Measurements from ENCODE around the gene WFIKKN1.

Gene WFIKKN1

DNA sequence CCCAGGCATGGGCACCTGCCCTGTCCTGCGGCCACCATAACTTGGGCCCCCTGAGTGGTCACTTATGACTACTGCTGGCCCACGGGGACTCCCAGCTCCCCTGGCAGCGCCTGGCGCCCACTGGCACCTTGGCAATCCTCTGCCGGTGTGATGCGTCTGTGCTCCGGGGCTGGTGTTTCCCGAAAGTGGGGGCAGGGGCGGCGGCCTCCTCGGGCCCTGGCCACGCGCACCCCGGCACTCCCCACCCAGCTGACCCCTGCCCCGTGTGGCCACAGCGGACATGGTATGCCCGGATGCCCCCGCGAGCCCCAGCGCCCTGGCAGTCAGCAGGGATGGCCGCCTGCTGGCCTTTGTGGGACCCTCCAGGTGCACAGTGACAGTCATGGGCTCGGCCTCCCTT is 26.7 kb downstream of the WFIKKN1 start:
- DNase-seq (ENCODE audit: low read depth) = no peak

DNA sequence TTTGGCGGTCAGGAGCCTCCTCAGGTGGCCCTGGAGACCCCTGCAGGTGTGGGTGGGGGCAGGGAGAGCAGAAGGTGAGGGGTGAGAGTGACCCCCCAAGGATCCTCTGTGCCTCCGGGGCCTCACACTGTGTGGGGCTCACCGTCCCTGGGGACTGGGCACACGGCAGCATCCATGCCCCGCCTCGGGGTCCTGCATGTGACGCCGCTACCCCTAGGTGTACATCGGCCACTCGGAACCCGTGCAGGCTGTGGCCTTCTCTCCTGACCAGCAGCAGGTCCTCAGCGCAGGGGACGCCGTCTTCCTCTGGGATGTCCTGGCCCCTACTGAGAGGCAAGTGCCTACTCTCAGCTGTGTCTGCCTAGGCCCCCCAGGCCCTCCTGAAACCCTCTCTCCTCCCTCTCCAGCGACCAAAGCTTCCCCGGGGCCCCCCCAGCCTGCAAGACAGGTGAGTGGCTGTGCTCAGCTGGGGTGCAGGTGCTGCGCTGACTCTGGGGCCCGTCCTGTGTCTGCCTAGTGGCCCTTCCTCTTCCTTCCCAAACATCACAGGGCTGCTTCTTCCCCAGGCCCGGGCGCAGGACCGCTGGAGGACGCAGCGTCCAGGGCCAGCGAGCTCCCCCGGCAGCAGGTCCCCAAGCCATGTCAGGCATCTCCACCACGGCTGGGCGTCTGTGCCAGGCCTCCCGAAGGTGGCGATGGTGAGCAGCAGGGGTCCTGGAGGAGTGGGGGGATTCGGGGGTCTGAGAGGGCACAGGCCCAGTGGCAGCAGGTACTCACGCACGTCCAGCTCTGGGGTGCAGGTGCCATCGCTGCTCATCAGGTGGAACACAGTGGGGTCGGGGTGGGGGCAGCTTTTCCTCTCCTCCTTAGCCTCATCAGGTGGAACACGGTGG is 28.1 kb downstream of the WFIKKN1 start:
- no peak for DNase-seq (ENCODE audit: low read depth)

DNA sequence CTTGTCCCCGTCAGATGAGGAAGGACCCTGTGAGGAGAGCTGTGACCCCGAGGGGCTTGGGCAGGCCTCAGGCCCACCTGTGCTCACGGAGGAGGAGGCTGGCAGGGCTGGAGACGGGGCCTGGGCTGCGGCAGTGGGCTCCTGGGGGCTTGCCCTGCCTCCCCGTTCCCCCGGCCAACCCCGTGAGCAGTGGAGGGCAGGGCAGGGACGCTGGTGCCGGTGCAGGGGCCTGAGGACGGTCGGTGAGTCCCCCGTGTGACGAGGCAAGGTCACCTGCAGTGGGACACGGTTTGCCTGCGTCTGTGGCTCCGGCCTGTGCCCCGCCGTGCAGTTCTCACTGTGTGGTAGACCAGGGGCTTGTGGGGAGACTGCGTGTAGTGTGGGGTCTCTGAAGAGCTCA is 28.8 kb downstream of the WFIKKN1 start:
- no peak for DNase-seq (ENCODE audit: low read depth)

DNA sequence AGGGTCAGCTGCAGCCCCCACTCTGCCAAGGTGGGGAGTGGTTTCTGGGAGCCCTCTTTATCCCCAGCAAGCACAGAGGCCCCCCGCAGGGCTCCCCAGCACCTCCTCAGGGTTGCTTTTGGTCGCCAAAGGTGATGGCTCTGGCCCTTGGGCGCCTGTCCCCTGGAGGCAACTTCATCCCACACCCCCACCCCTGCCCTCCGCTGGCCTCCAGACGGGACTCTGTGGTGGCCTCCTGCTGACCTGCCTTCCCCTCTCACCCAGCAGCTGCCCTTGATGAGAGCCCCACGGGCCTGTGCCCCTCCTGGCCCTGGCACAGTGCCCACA is 29.3 kb downstream of the WFIKKN1 start:
- no peak for DNase-seq (ENCODE audit: low read depth)

DNA sequence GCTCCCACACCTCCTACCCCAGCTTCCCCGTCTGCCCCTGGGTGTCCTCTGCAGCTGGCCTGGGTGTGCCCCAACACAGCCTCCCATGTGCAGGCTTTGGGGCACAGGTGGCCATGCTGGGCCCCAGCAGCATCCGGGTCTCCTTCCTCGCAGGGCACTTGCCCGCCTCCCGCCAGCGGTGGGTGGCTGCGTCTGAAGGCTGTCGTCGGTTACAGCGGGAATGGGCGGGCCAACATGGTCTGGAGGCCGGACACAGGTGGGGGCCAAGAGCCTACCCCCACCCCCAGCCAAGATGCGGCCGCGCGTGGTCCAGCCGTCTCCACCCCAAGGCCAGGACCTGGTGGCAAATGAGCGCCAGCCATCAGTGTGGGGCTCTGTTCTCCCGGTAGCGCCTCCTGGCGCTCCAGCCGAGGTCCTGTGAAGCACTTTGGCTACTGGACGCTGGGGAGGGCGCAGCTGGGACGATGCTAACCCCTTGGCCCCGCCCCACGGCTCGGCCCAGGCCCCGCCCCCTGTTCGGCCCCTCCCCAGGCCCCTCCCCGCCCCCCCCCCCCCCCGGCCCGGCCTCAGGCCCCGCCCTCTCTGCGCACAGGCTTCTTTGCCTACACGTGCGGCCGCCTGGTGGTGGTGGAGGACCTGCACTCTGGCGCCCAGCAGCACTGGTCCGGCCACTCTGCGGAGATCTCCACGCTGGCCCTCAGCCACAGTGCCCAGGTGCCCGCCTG is 29.8 kb downstream of the WFIKKN1 start:
- DNase-seq (ENCODE audit: low read depth) = peak; percentile 82

DNA sequence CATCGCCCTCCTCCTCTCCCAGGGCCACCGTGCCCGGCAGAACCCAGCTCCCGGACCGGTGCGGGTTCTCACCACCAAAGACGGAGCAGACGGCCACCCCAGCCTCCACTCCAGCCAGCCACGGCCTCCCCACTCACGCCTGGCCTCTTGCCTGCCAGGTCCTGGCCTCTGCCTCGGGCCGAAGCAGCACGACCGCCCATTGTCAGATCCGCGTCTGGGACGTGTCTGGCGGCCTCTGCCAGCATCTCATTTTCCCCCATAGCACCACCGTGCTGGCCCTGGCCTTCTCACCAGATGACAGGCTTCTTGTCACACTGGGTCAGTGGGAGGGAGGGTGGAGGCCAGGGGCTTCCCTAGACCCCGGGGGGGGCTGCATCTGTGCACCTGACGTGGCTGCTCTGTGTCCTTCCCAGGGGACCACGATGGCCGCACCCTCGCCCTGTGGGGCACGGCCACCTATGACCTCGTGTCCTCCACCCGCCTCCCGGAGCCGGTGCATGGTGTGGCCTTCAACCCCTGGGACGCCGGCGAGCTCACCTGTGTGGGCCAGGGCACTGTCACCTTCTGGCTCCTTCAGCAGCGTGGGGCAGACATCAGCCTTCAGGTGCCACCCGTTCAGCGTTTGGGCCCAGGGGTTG is 30.5 kb downstream of the WFIKKN1 start:
- no peak for DNase-seq (ENCODE audit: low read depth)

DNA sequence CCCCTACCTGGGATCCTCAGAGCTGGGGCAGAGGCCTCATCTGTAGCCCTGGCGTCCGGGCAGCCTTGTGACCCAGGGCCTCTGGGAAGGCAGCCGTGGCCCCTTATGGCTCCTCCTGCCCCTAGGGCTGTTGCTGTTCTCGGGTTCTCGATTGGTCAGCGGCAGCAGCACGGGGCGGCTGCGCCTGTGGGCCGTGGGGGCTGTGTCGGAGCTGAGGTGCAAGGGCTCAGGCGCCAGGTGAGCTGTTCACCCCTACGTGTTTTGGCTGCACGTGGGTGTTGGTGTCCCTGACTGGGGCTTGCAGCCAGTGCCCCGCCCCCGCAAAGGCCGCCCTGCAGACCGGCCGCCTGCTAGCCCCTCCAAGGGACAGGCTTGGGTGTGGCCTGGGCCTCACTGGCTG is 31.3 kb downstream of the WFIKKN1 start:
- no peak for DNase-seq (ENCODE audit: low read depth)

DNA sequence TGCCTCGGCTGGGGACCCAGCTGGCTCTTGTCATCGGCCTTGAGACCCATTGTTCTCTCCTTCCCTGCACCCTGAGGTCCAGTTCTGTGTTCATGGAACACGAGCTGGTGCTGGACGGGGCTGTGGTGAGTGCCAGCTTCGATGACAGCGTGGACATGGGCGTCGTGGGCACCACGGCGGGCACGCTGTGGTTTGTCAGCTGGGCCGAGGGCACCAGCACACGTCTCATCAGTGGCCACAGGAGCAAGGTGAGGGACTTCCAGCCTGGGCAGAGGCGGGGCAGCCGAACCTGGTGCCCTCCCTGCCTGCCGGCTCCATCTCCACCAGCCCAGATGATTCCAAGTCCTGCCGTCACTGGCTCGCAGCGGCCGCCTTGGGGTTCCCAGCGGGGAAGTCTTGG is 31.8 kb downstream of the WFIKKN1 start:
- DNase-seq (ENCODE audit: low read depth) = no peak

DNA sequence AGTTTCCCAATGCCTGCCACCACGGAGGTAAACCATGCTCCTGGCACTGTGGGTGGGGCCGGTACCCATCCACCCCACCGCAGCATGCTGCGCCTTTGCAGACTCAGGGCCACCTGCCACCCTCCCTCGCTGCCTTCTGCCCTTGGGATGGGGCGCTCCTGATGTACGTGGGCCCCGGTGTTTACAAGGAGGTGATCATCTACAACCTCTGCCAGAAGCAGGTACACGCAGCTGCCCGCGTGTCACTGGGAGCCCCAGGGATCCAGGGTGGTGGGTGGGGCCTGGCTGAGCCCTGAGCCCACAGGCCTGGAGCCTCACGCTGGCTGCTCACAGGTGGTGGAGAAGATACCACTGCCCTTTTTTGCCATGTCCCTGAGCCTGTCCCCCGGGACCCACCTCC is 35.8 kb downstream of the WFIKKN1 start:
- no peak for DNase-seq (ENCODE audit: low read depth)

DNA sequence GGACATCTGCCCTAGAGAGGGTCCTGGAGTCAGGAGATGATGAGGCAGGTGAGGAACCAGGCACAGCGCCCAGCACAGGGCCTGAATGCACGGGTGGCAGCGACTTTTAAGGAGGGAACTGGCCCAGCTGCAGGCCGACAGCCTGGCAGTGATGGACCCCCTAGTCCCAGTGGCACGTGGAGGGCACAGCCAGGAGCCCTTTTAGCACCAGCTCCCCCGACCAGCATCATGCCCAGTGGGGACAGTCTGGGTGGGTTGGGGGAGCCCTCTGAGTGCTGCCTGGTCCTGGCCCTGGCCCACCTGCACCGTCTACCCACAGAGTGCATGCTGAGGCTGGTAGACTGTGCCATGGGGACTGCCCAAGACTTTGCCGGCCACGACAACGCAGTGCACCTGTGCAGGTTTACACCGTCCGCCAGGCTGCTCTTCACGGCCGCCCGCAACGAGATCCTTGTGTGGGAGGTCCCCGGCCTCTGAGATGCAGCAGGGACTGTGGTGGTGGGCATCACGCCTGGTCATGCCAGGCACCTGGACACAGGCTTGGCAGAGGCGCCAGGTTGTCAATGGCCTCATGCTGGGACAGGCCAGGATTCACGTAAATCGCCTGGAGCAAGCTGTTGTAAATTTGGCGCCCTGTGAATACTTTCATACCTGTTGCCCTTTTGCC is 36.5 kb downstream of the WFIKKN1 start:
- DNase-seq (ENCODE audit: low read depth) = no peak

DNA sequence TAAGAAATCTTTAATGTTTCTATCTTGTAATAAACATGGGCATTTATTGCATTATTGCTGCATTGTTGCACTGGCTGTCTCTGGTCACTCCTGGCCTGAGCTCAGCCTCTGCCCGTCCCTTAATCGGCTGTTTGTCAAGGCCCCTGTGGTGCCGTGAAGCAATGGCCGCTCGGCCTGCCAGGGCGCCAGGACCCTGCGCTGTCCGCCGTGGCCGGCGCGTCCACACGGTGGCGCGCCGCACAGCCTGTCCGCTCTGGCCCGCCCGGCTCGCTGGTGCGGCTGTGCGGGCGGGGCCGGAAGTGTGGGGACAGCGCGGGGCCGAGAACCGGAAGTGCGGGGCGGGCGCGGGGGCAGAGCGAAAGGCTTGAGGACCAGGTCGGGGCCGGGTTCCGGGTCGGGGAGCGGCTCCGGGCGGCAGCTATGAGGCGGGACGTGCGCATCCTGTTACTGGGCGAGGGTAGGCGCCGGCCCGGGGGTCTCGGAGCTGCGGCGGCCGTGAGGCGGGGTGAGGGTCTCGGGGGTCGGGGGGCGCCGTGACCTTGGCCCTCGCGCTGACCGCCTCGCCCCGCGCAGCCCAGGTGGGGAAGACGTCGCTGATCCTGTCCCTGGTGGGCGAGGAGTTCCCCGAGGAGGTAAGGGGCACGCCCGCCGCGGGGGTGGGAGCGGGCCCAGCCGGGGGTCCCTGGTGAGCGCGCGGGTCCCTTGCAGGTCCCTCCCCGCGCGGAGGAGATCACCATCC is 37.2 kb downstream of the WFIKKN1 start, which contains the start of gene RHOT2:
TSS of gene RHOT2 (plus strand) at position 353 of the 739 bp plus-strand sequence. CDS start at position 421, 68 bp downstream.
- peak; percentile 89 for DNase-seq (ENCODE audit: low read depth)

DNA sequence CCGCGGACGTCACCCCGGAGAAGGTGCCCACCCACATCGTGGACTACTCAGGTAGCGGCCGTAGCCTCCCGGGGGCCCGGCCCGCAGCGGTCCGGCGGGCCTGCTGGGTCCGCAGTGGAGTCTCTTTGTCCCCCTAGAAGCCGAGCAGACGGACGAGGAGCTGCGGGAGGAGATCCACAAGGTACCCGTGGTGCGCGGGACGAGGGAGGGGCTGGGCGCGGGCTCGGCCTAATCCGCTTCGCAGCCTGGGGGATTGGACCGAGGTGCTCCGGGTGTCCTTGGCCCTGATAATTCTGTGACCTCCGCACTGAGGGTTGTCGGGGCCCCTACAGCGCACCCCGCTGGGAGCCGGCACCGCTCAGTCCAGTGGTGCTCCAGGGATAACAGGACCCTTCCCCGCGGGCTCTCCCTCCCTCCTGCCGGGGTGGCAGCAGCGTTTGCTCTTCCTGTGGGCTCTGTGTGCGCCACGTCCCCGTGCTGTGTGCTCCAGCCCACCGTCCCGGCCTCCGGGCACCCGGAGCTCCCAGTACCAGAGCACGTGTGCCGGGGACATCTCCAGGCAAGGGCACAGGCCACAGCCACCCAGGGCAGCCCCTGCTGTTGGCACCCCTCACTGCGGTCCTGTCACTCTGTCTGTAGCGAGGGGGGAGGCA is 37.9 kb downstream of the WFIKKN1 start:
- no peak for DNase-seq (ENCODE audit: low read depth)

DNA sequence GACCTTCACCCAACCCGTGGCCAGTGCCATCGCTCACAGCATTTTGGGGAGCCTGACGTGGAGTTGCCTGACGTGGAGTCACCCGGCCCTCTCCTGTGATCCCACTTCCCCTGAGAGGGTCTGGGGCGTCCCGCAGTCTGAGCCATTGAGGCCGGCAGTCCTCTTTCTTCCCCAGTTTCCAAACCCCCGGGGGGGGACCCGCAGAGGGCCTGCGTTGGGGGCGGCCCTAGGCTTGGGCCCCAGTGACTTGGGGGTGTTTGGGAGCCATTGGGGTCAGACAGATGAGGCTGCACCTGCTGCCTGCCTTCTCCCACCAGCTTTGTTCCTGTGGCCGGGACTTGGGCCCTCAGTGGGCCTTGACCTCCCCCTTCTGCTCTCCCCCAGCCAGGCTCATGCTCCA is 38.9 kb downstream of the WFIKKN1 start:
- no peak for DNase-seq (ENCODE audit: low read depth)

DNA sequence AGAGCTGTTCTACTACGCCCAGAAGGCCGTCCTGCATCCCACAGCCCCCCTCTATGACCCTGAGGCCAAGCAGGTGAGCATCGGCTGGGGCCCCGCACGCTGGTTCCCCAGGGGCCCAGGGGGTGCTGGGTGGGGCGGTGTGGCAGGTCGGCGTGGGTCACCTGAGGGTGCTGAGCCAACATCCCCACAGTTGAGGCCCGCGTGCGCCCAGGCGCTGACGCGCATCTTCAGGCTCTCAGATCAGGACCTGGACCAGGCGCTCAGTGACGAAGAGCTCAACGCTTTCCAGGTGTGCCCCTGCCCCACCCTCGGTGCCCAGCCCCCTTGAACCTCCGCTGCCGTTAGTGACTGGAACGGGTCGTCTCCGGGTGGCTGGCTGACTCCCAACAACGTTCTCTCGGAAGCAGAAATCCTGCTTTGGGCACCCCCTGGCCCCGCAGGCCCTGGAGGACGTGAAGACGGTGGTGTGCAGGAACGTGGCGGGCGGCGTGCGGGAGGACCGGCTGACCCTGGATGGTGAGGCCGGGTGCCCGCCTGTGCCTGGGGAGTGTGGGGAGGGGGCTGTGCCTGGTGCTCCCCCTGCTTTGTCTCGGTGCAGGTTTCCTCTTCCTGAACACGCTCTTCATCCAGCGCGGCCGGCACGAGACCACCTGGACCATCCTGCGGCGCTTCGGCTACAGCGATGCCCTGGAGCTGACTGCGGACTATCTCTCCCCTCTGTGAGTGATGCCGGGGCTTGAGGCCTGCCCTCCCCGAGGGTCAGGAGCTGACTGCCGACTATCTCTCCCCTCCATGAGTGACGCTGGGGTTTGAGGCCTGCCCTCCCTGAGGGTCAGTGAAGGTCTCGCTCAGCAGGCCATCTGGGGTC is 39.9 kb downstream of the WFIKKN1 start:
- DNase-seq (ENCODE audit: low read depth) = no peak

DNA sequence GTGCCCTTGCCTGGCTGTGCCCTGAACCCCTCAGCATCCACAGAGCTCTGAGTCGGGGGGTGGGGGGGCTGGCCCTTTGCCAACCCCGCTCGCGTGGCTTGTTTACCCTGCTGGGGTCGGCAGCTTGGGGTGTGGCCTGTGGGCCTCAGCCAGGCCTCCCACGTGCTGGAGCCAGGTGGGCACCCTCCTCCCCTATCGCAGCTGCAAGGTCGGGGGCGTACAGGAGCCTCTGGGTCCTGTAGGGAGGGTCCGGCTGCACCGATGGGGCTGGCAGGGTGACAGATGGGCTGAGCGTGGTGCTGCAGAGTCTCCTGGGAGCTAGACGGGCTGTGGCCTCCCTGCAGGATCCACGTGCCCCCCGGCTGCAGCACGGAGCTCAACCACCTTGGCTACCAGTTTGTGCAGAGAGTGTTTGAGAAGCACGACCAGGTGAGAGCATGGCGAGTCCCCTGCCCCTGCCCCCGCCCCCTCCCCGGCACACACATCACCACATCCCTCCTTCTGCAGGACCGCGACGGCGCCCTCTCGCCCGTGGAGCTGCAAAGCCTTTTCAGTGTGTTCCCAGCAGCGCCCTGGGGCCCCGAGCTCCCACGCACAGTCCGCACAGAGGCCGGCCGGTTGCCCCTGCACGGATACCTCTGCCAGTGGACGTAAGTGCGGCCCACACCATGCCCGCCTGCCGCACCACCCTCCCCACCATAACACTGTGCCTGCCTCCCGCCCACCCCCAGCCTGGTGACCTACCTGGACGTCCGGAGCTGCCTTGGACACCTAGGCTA is 40.8 kb downstream of the WFIKKN1 start:
- no peak for DNase-seq (ENCODE audit: low read depth)

DNA sequence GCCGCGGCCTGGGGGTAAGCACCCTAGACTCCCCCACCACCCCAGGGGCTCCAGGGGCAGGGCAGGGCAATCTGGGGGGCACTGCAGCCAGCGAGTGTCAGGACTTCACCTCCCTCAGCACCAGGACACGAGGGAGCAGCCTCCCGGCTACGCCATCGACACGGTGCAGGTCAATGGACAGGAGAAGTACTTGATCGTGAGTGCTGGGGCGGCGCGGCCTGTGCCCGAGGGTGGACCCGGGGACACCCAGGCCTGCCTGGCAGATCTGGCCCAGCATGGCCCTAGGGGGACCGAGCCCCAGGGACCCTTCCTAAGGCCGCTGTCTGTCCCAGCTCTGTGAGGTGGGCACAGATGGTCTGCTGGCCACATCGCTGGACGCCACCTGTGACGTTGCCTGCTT is 41.6 kb downstream of the WFIKKN1 start:
- no peak for DNase-seq (ENCODE audit: low read depth)

DNA sequence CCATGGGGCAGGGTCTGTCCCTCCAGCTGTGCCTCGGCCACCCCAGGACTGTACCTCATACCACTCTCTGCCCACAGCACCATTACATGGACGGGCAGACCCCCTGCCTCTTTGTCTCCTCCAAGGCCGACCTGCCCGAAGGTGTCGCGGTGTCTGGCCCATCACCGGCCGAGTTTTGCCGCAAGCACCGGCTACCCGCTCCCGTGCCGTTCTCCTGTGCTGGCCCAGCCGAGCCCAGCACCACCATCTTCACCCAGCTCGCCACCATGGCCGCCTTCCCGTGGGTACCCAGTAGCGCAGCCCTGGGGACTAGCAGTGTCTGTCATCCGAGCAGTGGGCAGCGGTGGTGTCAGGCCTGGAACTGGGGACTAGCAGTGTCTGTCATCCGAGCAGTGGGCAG is 42.1 kb downstream of the WFIKKN1 start:
- no peak for DNase-seq (ENCODE audit: low read depth)

DNA sequence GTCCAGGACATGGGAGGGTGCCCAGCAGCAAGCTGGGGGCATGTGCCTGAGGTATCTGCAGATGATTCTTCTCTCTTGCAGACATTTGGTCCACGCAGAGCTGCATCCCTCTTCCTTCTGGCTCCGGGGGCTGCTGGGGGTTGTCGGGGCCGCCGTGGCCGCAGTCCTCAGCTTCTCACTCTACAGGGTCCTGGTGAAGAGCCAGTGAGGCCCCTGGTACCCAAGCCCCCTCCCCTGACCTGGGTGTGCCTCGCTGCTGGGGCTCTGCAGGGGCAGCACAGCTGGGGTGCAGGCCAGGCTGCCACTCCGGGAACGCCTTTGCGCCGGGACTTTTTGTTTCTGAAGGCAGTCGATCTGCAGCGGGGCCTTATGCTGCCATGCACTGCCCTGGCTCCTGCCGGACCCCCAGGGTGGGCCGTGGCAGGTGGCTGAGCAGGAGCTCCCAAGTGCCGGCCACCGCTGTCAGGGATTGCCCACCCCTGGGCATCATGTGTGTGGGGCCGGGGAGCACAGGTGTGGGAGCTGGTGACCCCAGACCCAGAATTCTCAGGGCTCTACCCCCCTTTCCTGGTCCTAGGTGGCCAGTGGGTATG is 42.7 kb downstream of the WFIKKN1 start:
- no peak for DNase-seq (ENCODE audit: low read depth)

All from fibroblast of gingiva (primary cell).